Activated CD4-positive, alpha-beta T cell treated with anti-CD3 and anti-CD28 coated beads, Interleukin-2, amount 50 U/mL, for 4 hours (primary cell): ENCODE data around the gene GABBR1.
"Not testable (repeated sequence)": the region's sequence is repeated elsewhere in the genome, so short reads cannot be mapped to it uniquely, and the experiment has no call there.

ENCODE experiments used
- DNase-seq, 2 experiments: peaks; one replicate each; pipeline ENCODE4 v3.0.0-alpha.2; 2020

The GABBR1 gene

GRCh38 chr6:29632789-29633533, at the start of gene GABBR1:
Gene GABBR1 (minus strand): TSS chr6:29633183. CDS start chr6:29632385, 798 bp downstream.
- DNase-seq = peak; percentile 58 to 65

GRCh38 chr6:29681811-29682210, 48.8 kb upstream of the GABBR1 start:
- DNase-seq = no peak

- DNase-seq = no peak
Measured at GRCh38 chr6:29680904-29681303, 47.9 kb upstream of the GABBR1 start, which contains the start of gene ZFP57. Gene ZFP57 (minus strand): TSS chr6:29681152. CDS start chr6:29677003, 4,149 bp downstream.

- DNase-seq = no peak
Measured at GRCh38 chr6:29680416-29680815, 47.4 kb upstream of the GABBR1 start.

GRCh38 chr6:29679962-29680361, 47.0 kb upstream of the GABBR1 start:
- DNase-seq = no peak

- no peak for DNase-seq
Measured at GRCh38 chr6:29678114-29678513, 45.1 kb upstream of the GABBR1 start.

GRCh38 chr6:29676981-29677601, 44.1 kb upstream of the GABBR1 start:
- no peak for DNase-seq

GRCh38 chr6:29675561-29675960, 42.6 kb upstream of the GABBR1 start:
- DNase-seq = no peak

GRCh38 chr6:29674008-29674407, 41.0 kb upstream of the GABBR1 start:
- no peak for DNase-seq

GRCh38 chr6:29673161-29673560, 40.2 kb upstream of the GABBR1 start:
- no peak for DNase-seq

- DNase-seq = not testable (repeated sequence)
Measured at GRCh38 chr6:29672116-29672515, 39.1 kb upstream of the GABBR1 start.

GRCh38 chr6:29671026-29671425, 38.0 kb upstream of the GABBR1 start:
- DNase-seq = no peak

GRCh38 chr6:29667158-29667557, 34.2 kb upstream of the GABBR1 start:
- DNase-seq = no peak

- DNase-seq = no peak
Measured at GRCh38 chr6:29666826-29667130, 33.8 kb upstream of the GABBR1 start.

GRCh38 chr6:29665942-29666825, 33.2 kb upstream of the GABBR1 start:
- no peak for DNase-seq

GRCh38 chr6:29663300-29664042, 30.5 kb upstream of the GABBR1 start:
- no peak for DNase-seq

GRCh38 chr6:29661502-29662141, 28.6 kb upstream of the GABBR1 start:
- not testable (repeated sequence) for DNase-seq

- no peak for DNase-seq
Measured at GRCh38 chr6:29661071-29661470, 28.1 kb upstream of the GABBR1 start.

GRCh38 chr6:29656798-29657197, 23.8 kb upstream of the GABBR1 start, which contains the start of gene MOG:
Gene MOG (plus strand): TSS chr6:29657092. CDS start chr6:29657210, 118 bp downstream.
- no peak for DNase-seq

GRCh38 chr6:29656157-29656556, 23.2 kb upstream of the GABBR1 start:
- no peak for DNase-seq

GRCh38 chr6:29655658-29656057, 22.7 kb upstream of the GABBR1 start:
- DNase-seq = no peak

- DNase-seq = peak; percentile 27 to 29
Measured at GRCh38 chr6:29653452-29654038, 20.6 kb upstream of the GABBR1 start.
